Neural cell (in vitro differentiated cells): ENCODE measurements around the gene DGKD.

ENCODE experiments used
- EZH2 ChIP-seq: fragments of 200-600, 300-800 bp; shearing (Covaris generic), sonication (generic); IDR thresholded peaks from 2 replicates; pipeline ENCODE4 v1.6.1; 2014; ENCODE audit warnings: antibody characterized with exemption, low read length, borderline replicate concordance, mild to moderate bottlenecking; ENCODE audit not compliant: insufficient read depth, poor library complexity, severe bottlenecking
- TF ChIP-seq, protein P1 (sequence below): fragments of 450-650 bp; IDR thresholded peaks from 2 replicates; pipeline ENCODE4 v1.5.1; 2014; ENCODE audit warnings: antibody characterized with exemption, mild to moderate bottlenecking, moderate library complexity; ENCODE audit not compliant: poor library complexity, severe bottlenecking

DNA sequence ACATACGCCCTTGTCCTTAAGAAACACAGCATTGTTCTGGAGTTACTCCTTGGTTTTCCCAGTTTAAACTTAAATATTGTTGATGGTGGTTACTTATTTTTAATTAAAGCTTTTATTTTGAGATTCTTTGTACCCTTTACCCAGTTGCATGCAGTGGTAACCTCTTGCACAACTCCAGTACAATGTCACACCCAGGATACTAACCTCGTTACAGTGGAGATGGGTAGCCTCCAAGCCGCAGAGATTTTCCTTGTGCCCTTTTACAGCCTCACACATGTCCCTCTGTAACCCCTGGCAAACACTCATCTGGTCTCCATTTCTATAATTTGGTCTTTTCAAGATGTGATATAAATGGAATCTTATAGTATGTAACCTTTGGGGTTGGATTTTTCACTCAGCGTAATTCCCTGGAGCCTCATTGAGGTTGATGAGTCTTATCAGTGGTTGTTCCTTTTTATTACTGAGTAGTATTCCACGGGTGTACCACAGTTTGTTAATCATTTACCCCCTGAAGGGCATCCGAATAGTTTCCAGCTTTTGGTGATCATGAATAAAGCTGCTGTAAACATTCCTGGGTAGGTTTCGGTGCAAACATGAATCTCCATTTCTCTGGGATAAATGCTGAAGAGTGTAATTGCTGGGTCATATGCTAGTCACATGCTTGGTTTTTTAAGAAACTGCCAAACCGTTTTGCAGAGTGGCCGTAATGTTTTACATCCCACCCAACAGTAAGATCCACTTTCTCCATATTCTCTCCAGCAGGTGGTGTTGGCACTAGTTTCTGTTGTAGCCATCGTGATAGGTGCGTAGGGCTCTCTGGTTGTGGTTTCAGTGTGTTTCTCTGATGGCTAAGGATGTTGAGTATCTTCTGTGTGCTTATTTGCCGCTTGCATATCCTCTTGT, 68.6 kb downstream of the DGKD start:
- TF ChIP-seq, protein P1, sequence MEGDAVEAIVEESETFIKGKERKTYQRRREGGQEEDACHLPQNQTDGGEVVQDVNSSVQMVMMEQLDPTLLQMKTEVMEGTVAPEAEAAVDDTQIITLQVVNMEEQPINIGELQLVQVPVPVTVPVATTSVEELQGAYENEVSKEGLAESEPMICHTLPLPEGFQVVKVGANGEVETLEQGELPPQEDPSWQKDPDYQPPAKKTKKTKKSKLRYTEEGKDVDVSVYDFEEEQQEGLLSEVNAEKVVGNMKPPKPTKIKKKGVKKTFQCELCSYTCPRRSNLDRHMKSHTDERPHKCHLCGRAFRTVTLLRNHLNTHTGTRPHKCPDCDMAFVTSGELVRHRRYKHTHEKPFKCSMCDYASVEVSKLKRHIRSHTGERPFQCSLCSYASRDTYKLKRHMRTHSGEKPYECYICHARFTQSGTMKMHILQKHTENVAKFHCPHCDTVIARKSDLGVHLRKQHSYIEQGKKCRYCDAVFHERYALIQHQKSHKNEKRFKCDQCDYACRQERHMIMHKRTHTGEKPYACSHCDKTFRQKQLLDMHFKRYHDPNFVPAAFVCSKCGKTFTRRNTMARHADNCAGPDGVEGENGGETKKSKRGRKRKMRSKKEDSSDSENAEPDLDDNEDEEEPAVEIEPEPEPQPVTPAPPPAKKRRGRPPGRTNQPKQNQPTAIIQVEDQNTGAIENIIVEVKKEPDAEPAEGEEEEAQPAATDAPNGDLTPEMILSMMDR: no peak
- TF ChIP-seq EZH2: no peak
